NCI-H2081 treated with DMSO at 0.1 percent for 48 hours (cell line): ENCODE measurements around the gene CACNB2.
"Not testable (repeated sequence)": the region's sequence is repeated elsewhere in the genome, so short reads cannot be mapped to it uniquely, and the experiment has no call there.

ENCODE experiments used
- DNase-seq: peaks from one replicate; lab custom pipeline; 2025; lab: John Stamatoyannopoulos, UW

Gene CACNB2

DNA sequence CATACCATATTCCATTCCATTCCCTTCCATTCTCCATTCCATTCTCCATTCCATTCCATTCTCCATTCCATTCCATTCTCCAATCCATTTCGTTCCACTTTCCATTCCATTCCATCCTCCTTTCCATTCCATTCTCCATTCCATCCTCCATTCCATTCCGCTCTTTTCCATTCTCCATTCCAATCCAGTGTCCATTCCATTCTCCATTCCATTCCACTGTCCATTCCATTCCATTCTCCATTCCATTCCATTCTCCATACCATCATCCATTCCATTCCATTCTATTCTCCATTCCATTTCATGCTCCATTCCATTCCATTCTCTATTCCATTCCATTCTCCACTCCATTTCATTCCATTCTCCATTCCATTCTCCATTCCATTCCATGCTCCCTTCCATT lies 430.2 kb downstream of the CACNB2 start:
- DNase-seq: not testable (repeated sequence)

- no peak for DNase-seq
Observed at GRCh38 chr10:18571076-18571475, 430.9 kb downstream of the CACNB2 start.

DNA sequence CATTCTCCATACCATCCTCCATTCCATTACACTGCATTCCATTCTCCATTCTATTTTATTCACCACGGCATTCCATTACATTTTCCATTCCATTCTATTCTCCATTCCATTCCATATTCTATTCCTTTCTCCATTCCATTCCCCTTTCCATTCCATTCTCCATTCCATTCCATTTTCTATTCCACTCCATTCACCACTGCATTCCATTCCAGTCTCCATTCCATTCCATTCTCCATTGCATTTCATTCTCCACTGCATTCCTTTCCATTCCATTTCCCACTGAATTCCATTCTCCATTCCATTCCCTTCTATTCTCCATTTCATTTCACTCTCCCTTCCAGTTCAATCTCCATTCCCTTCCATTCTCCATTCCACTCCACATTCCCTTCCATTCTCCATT lies 431.6 kb downstream of the CACNB2 start:
- no peak for DNase-seq

- no peak for DNase-seq
Observed at GRCh38 chr10:18572959-18573561, 432.8 kb downstream of the CACNB2 start.

GRCh38 chr10:18576586-18576985 lies 436.4 kb downstream of the CACNB2 start:
- no peak for DNase-seq

DNA sequence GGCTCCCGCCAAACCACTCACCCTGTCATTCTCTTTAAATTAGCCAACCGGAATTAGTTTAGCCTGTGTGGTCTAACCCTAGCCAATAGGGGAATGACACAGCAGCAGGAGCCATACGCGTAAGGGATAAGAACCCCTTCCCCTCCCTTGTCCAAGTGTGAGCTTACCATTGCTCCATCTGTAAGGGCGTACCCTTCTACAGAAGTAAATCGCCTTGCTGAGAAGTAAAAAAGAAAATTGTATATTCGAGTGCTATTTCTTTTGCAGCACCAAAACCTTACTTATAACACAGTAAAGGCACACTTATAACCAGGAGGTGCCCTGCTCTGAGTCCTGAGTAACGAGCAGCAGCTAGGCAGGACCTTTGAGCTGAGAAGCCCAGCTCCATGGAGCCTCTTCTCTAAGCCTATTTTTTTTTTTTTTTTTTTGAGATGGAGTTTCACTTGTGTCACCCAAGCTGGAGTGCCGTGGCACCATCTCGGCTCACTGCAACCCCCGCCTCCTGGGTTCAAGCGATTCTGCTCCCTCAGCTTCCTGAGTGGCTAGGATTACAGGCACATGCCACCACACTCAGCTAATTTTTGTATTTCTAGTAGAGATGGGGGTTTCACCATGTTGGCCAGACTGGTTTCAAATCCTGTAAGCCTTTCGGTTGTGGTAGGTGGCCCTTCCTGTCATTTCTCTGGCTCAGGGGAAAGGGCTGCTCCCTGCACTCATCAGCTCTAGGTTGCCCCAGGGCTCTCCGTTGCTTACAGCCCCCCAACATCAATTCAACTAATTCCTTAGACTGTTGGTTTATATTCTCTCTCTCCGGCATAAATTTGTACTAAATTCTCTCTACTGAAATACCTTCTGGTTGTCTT lies 437.8 kb downstream of the CACNB2 start:
- DNase-seq: no peak

DNA sequence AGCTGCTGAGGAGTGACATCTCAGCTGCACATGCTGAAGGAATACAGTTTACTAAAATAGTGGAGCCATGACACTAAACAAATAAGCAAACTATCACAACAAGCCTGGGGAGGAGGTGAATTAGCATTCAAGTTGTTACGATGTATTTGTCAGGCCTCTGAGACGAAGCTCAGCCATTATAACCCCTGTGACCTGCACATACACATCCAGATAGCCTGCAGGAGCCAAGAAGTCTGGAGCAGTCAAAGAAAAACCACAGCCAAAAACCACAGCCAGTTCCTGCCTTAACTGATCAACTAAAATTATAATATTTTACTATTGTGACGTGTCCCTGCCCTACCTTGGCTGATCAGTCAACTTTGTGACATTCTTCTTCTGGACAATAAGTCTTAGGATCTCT lies 442.6 kb downstream of the CACNB2 start:
- DNase-seq: no peak

DNA sequence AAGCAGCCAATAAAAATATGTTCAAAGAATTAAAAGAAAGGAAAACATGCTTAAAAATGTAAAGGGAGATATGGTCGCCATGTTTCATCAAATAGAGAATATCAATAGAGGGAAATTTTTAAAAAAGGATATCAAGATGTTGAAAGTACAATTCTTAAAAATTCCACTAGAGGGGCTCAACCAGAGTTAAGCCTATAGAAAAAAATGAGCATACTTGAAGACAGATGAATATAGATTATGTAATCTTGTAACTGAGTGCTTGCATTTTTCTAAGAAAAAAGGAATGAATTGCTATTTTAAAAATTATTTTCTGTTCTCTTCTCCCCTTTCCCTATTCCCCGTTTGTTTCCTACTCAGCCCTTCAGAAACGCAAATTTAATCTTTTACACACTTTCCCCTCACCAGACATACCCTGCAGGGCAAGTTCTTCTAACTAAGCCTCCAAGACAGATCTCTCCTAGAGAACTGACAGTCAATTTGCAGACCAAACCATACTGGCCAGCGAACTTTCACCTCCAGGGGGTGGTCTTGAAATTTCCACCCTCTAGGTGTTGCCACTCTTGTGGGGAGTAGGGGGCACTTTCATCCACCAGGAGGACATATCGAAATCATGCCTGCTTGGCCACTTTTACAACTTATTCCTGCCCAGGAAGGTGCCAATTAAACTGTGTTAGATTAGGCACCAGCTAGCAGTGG lies 443.5 kb downstream of the CACNB2 start:
- DNase-seq: no peak

GRCh38 chr10:18586637-18587036 lies 446.4 kb downstream of the CACNB2 start:
- not testable (repeated sequence) for DNase-seq

- DNase-seq: not testable (repeated sequence)
Observed at GRCh38 chr10:18591141-18591540, 450.9 kb downstream of the CACNB2 start.
